Endodermal cell (in vitro differentiated cells): ENCODE results near the gene YRDC. TPM values are rescaled to one million over a fixed set of nuclear protein-coding genes. Genes with fewer than 3 reads are reported as not detected.

Experiments used
- DNase-seq: peaks from one replicate; pipeline ENCODE4 v3.0.0-alpha.2; 2017
- H3K27ac ChIP-seq: 2 replicates; pipeline ENCODE4 v1.5.1; 2013; ENCODE audit warnings: mild to moderate bottlenecking, low read depth, low read length, moderate library complexity
- H3K27me3 ChIP-seq: 2 replicates; pipeline ENCODE4 v1.6.1; 2013; ENCODE audit warnings: mild to moderate bottlenecking, low read length, moderate library complexity; ENCODE audit not compliant: insufficient read depth, control insufficient read depth, poor library complexity, severe bottlenecking
- H3K36me3 ChIP-seq: 2 replicates; pipeline ENCODE4 v1.7.0; 2013; ENCODE audit warnings: mild to moderate bottlenecking, low read length, moderate library complexity; ENCODE audit not compliant: control insufficient read depth, insufficient read depth
- H3K4me1 ChIP-seq: one replicate; pipeline ENCODE4 v1.7.0; 2013; ENCODE audit warnings: low read length; ENCODE audit not compliant: control insufficient read depth, insufficient read depth
- H3K4me3 ChIP-seq: 2 replicates; pipeline ENCODE4 v1.5.1; 2013; ENCODE audit warnings: mild to moderate bottlenecking, low read length, moderate library complexity
- H3K9ac ChIP-seq: 2 replicates; pipeline ENCODE4 v1.6.1; 2013; ENCODE audit warnings: mild to moderate bottlenecking, low read length, moderate library complexity; ENCODE audit not compliant: poor library complexity, severe bottlenecking; ENCODE audit errors: extremely low read depth
- H3K9me3 ChIP-seq: 2 replicates; pipeline ENCODE4 v1.6.1; 2013; ENCODE audit warnings: mild to moderate bottlenecking, low read length, moderate library complexity; ENCODE audit not compliant: control insufficient read depth
- H3K27ac Mint-ChIP-seq: 2 replicates; pipeline ENCODE4 v1.8.0; 2020; ENCODE audit warnings: mixed read lengths
- H3K27me3 Mint-ChIP-seq: 2 replicates; pipeline ENCODE4 v1.8.0; 2021; ENCODE audit warnings: mild to moderate bottlenecking, mixed read lengths; ENCODE audit not compliant: insufficient read depth
- H3K36me3 Mint-ChIP-seq: 2 replicates; pipeline ENCODE4 v1.8.0; 2020; ENCODE audit warnings: low read depth, mixed read lengths
- H3K4me1 Mint-ChIP-seq: 2 replicates; pipeline ENCODE4 v1.8.0; 2020; ENCODE audit warnings: mixed read lengths
- H3K4me3 Mint-ChIP-seq: 2 replicates; pipeline ENCODE4 v1.8.0; 2020; ENCODE audit warnings: mild to moderate bottlenecking, moderate library complexity, mixed read lengths
- H3K9me3 Mint-ChIP-seq: 2 replicates; pipeline ENCODE4 v1.8.0; 2020; ENCODE audit warnings: mild to moderate bottlenecking, mixed read lengths
- CTCF ChIP-seq: fragments of 200-600 bp; sonication (generic); conservative IDR thresholded peaks from 2 replicates; pipeline ENCODE4 v1.5.0; 2021; ENCODE audit warnings: antibody characterized with exemption, mild to moderate bottlenecking
- WGBS, 2 experiments: methylation state at CpG; one replicate each; pipeline versions ENCODE4 v1.1.5 to v1.1.7; 2013; ENCODE audit warnings: missing lambda C conversion rate in 2 of 2, mixed read lengths in 1 of 2; ENCODE audit not compliant: insufficient coverage in 1 of 2, insufficient read length in 1 of 2; 5-methylcytosine and 5-hydroxymethylcytosine counted together
- total RNA-seq, 2 donors: library from RNA; stranded (reverse); fragmentation: NEBNext Ultra II Directional in 1 of 2; extraction: Animal tissue kit (Norgen Biotek cat#: 25700) in 1 of 2; gene quantifications; 2 replicates in 1 of 2; 3 replicates in 1 of 2; pipeline ENCODE4 v1.2.1, GENCODE V29; 2021

Gene YRDC
- total RNA-seq, 2 donors from 2014 or later: 21.0 to 21.1 TPM

GRCh38 chr1:37793773-37794371 is 14.1 kb downstream of the YRDC start, which contains the start of gene MANEAL:
MANEAL (plus strand) TSS chr1:37793847; CDS start chr1:37794183, 336 bp downstream.
- H3K36me3 Mint-ChIP-seq: peaks cover 6% of the 10 kb centered on the region
- peak within 1 kb of the TSS; percentile 56 for H3K4me3 Mint-ChIP-seq
- H3K27me3 ChIP-seq: peaks cover 55% of the 10 kb centered on the region
- no peaks in the 10 kb centered on the region for H3K9me3 ChIP-seq
- DNase-seq: peak; percentile 80
- no peak within 1 kb of the TSS for H3K9ac ChIP-seq
- H3K36me3 ChIP-seq: no peaks in the 10 kb centered on the region
- TF ChIP-seq CTCF: no peak
- 1% methylated on average over 14 to 82 of the region's 82 CpGs for WGBS, 2 experiments
- no peak within 1 kb of the TSS for H3K27ac Mint-ChIP-seq
- no peaks in the 10 kb centered on the region for H3K9me3 Mint-ChIP-seq
- H3K4me3 ChIP-seq: no peak within 1 kb of the TSS
- no peak within 1 kb of the TSS for H3K27ac ChIP-seq
- H3K27me3 Mint-ChIP-seq: peaks cover 43% of the 10 kb centered on the region
- no peaks in the 10 kb centered on the region for H3K4me1 ChIP-seq
- H3K4me1 Mint-ChIP-seq: peaks cover 8% of the 10 kb centered on the region

GRCh38 chr1:37792943-37793686 is 14.9 kb downstream of the YRDC start:
- Mint-ChIP-seq H3K4me3 (peak overlapping the region; percentile 56), H3K27ac (no peak overlapping the region), H3K9me3 (no peaks in the 10 kb centered on the region), H3K4me1 (peaks cover 11% of the 10 kb centered on the region), H3K27me3 (peaks cover 45% of the 10 kb centered on the region), H3K36me3 (peaks cover 3% of the 10 kb centered on the region)
- Histone ChIP-seq H3K27ac (no peak overlapping the region), H3K27me3 (peaks cover 55% of the 10 kb centered on the region), H3K9ac (no peak overlapping the region), H3K4me3 (no peak overlapping the region), H3K36me3 (no peaks in the 10 kb centered on the region), H3K4me1 (no peaks in the 10 kb centered on the region), H3K9me3 (no peaks in the 10 kb centered on the region)
- peak; percentile 56 for DNase-seq
- TF ChIP-seq CTCF: no peak
- WGBS, 2 experiments: 47 to 50% methylated on average over 17 to 36 of the region's 36 CpGs

- H3K27ac ChIP-seq: no peak overlapping the region
- WGBS, 2 experiments: 83 to 89% methylated on average over 12 to 15 of the region's 17 CpGs
- Mint-ChIP-seq H3K27ac (no peak overlapping the region), H3K27me3 (peaks cover 58% of the 10 kb centered on the region), H3K4me1 (no peaks in the 10 kb centered on the region), H3K9me3 (peaks cover 2% of the 10 kb centered on the region), H3K4me3 (no peak overlapping the region), H3K36me3 (no peaks in the 10 kb centered on the region)
- H3K27me3 ChIP-seq: peaks cover 77% of the 10 kb centered on the region
- no peaks in the 10 kb centered on the region for H3K9me3 ChIP-seq
- no peaks in the 10 kb centered on the region for H3K4me1 ChIP-seq
- no peak for TF ChIP-seq CTCF
- H3K4me3 ChIP-seq: no peak overlapping the region
- no peak for DNase-seq
- H3K36me3 ChIP-seq: no peaks in the 10 kb centered on the region
- no peak overlapping the region for H3K9ac ChIP-seq
Observed at GRCh38 chr1:37782491-37782890, 25.5 kb downstream of the YRDC start.
